ENCODE results near the gene CNMD. TPM values are rescaled to one million over a fixed set of nuclear protein-coding genes. Genes with fewer than 3 reads are reported as not detected.
"Not testable (repeated sequence)": the region's sequence is repeated elsewhere in the genome, so short reads cannot be mapped to it uniquely, and the experiment has no call there.

CNMD gene
- total RNA-seq, 1 experiment from 2014 or later, result 42.6 TPM

- Histone ChIP-seq H3K27me3 (ENCODE audit: control insufficient read depth, insufficient read depth, low read length) (no peaks in the 10 kb centered on the region), H3K36me3 (replicated peaks; ENCODE audit: control insufficient read depth, insufficient read depth, low read length) (peaks cover 1% of the 10 kb centered on the region; the same call in 1 of the 2 replicates), H3K4me3 (ENCODE audit: insufficient read depth, low read depth, low read length) (no peak overlapping the region)
- no peak for DNase-seq
Measured at GRCh38 chr13:52695856-52696255, 43.8 kb downstream of the CNMD start.

- Histone ChIP-seq H3K36me3 (replicated peaks; ENCODE audit: control insufficient read depth, insufficient read depth, low read length) (peaks cover 1% of the 10 kb centered on the region; the same call in 1 of the 2 replicates), H3K27me3 (ENCODE audit: control insufficient read depth, insufficient read depth, low read length) (no peaks in the 10 kb centered on the region)
Measured at GRCh38 chr13:52686376-52686775, 53.2 kb downstream of the CNMD start.

GRCh38 chr13:52685806-52686205 is 53.8 kb downstream of the CNMD start:
- H3K36me3 ChIP-seq (replicated peaks; ENCODE audit: control insufficient read depth, insufficient read depth, low read length); H3K4me3 ChIP-seq (ENCODE audit: insufficient read depth, low read depth, low read length); H3K27me3 ChIP-seq (ENCODE audit: control insufficient read depth, insufficient read depth, low read length); DNase-seq: not testable (repeated sequence)

More at GRCh38 chr13:52686376-52686775, 53.2 kb downstream of the CNMD start:
- no peak overlapping the region for H3K4me3 ChIP-seq (ENCODE audit: insufficient read depth, low read depth, low read length)
- no peak for DNase-seq

- no peak for DNase-seq
- Histone ChIP-seq H3K27me3 (ENCODE audit: control insufficient read depth, insufficient read depth, low read length) (no peaks in the 10 kb centered on the region), H3K36me3 (replicated peaks; ENCODE audit: control insufficient read depth, insufficient read depth, low read length) (peaks cover 6% of the 10 kb centered on the region), H3K4me3 (ENCODE audit: insufficient read depth, low read depth, low read length) (no peak overlapping the region)
Measured at GRCh38 chr13:52677823-52678222, 61.8 kb downstream of the CNMD start.

- H3K27me3 ChIP-seq (ENCODE audit: control insufficient read depth, insufficient read depth, low read length), result no peaks in the 10 kb centered on the region
- no peak for DNase-seq
- no peak overlapping the region for H3K4me3 ChIP-seq (ENCODE audit: insufficient read depth, low read depth, low read length)
- peaks cover 2% of the 10 kb centered on the region for H3K36me3 ChIP-seq (replicated peaks; ENCODE audit: control insufficient read depth, insufficient read depth, low read length)
Measured at GRCh38 chr13:52673465-52673864, 66.2 kb downstream of the CNMD start.

GRCh38 chr13:52670726-52671125 is 68.9 kb downstream of the CNMD start:
- Histone ChIP-seq H3K27me3 (ENCODE audit: control insufficient read depth, insufficient read depth, low read length) (no peaks in the 10 kb centered on the region), H3K4me3 (ENCODE audit: insufficient read depth, low read depth, low read length) (no peak overlapping the region), H3K36me3 (replicated peaks; ENCODE audit: control insufficient read depth, insufficient read depth, low read length) (peaks cover 1% of the 10 kb centered on the region)
- no peak for DNase-seq

GRCh38 chr13:52669677-52670076 is 69.9 kb downstream of the CNMD start:
- Histone ChIP-seq H3K4me3 (ENCODE audit: insufficient read depth, low read depth, low read length) (no peak overlapping the region), H3K36me3 (replicated peaks; ENCODE audit: control insufficient read depth, insufficient read depth, low read length) (no peaks in the 10 kb centered on the region; the same call in 1 of the 2 replicates), H3K27me3 (ENCODE audit: control insufficient read depth, insufficient read depth, low read length) (no peaks in the 10 kb centered on the region)
- DNase-seq, result no peak

- DNase-seq, result peak; percentile 28
- peaks cover 2% of the 10 kb centered on the region for H3K36me3 ChIP-seq (replicated peaks; ENCODE audit: control insufficient read depth, insufficient read depth, low read length)
- H3K27me3 ChIP-seq (ENCODE audit: control insufficient read depth, insufficient read depth, low read length), result no peaks in the 10 kb centered on the region
- H3K4me3 ChIP-seq (ENCODE audit: insufficient read depth, low read depth, low read length), result no peak overlapping the region
Measured at GRCh38 chr13:52665325-52665724, 74.3 kb downstream of the CNMD start.

GRCh38 chr13:52664272-52664671 is 75.3 kb downstream of the CNMD start:
- no peak overlapping the region for H3K4me3 ChIP-seq (ENCODE audit: insufficient read depth, low read depth, low read length)
- peaks cover 2% of the 10 kb centered on the region for H3K36me3 ChIP-seq (replicated peaks; ENCODE audit: control insufficient read depth, insufficient read depth, low read length)
- DNase-seq, result no peak
- no peaks in the 10 kb centered on the region for H3K27me3 ChIP-seq (ENCODE audit: control insufficient read depth, insufficient read depth, low read length)

GRCh38 chr13:52659340-52659739 is 80.3 kb downstream of the CNMD start:
- DNase-seq, result no peak
- Histone ChIP-seq H3K27me3 (ENCODE audit: control insufficient read depth, insufficient read depth, low read length) (no peaks in the 10 kb centered on the region), H3K36me3 (replicated peaks; ENCODE audit: control insufficient read depth, insufficient read depth, low read length) (peaks cover 7% of the 10 kb centered on the region), H3K4me3 (ENCODE audit: insufficient read depth, low read depth, low read length) (no peak overlapping the region)

Other genes with a start within 250 kb of the CNMD start
- 1.7 TPM in 2 replicates for gene HNRNPA1L2, start 97.4 kb downstream of the CNMD start, total RNA-seq (2014; rRNA removed; shearing (Covaris generic))
- 39.9 and 47.7 TPM in 2 replicates for gene SUGT1, start 87.0 kb downstream of the CNMD start, total RNA-seq (2014; rRNA removed; shearing (Covaris generic))
- gene PCDH8, start 108.8 kb upstream of the CNMD start, total RNA-seq (2014; rRNA removed; shearing (Covaris generic)), result 0.83 and 1.6 TPM in 2 replicates

Measured in H7 (cell line).